ENCODE results near the gene CCDC47. TPM values are rescaled to one million over a fixed set of nuclear protein-coding genes. Genes with fewer than 3 reads are reported as not detected.

Gene CCDC47
- total and polyA plus RNA-seq, 2 of the 13 experiments (the other 11 are each of a cell fraction or from before 2014, with no cell fraction given) = 59.3 to 99.5 TPM

DNA sequence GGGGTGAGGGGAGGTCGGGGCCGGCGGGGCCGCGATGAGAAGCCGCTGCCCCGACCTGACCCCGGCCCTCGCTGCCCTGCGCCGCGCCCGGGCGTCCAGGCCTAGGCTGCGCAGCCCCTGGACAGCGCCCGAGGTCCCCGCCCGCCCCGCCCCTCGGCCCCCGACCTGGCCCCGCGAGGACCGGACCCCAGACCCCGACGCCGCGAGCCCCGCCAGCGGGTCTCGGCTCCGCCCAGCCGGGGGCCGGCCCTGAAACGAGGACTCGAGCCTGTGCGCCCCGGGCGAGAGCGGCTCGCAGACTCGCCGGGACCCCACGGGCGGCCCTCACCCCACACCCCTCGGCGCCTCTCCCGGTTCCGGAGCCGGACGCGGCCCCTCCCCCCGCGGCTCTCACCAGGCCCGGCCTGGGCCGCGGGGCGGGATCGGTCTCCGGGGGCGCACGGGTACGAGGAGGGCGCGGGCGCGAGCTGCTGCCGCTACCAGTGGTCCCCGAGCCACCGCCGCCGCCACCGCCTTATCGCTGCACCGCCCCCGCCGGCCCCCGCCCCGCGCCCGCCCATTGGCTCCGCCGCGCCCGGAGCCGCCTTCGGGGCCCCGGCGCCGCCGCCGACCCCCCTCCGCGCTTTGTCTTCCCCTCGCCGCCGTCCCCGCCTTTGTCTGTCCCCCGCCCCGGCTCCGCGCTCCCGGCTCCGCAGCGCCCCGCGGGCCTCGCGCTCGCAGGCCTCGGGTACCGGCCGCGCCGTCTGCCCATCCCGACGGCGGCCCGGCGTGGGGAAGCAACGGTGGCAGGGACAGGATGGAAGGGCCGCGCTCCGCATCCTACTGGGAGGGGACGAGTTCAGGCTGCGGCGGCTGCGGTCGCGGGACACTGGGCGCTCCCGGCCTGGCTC, 73.5 kb downstream of the CCDC47 start, which contains the start of gene LIMD2 (continued):
- TF ChIP-seq, protein P1, sequence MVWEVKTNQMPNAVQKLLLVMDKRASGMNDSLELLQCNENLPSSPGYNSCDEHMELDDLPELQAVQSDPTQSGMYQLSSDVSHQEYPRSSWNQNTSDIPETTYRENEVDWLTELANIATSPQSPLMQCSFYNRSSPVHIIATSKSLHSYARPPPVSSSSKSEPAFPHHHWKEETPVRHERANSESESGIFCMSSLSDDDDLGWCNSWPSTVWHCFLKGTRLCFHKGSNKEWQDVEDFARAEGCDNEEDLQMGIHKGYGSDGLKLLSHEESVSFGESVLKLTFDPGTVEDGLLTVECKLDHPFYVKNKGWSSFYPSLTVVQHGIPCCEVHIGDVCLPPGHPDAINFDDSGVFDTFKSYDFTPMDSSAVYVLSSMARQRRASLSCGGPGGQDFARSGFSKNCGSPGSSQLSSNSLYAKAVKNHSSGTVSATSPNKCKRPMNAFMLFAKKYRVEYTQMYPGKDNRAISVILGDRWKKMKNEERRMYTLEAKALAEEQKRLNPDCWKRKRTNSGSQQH (CRISPR knock-in tag; IDR thresholded peaks at IDR 0.05; ENCODE audit: low read depth) = 0 out of 2 replicates have a peak, but pooled peaks have one; percentile 45
- TF ChIP-seq ZBTB7B (CRISPR knock-in tag; IDR thresholded peaks at IDR 0.05) = peak; percentile 8; the same call in 1 of the 2 replicates
- 0 out of 2 replicates have a peak, but pooled peaks have one; percentile 39 for TF ChIP-seq RFXAP (CRISPR knock-in tag; IDR thresholded peaks at IDR 0.05; ENCODE audit: borderline replicate concordance)
- TF ChIP-seq ZNF329 (CRISPR knock-in tag; IDR thresholded peaks at IDR 0.05; ENCODE audit: low read depth) = peak; percentile 55; the same call in 1 of the 2 replicates
- peak; percentile 31; the same call in 1 of the 2 replicates for TF ChIP-seq HDAC1 (CRISPR knock-in tag; IDR thresholded peaks at IDR 0.05)
- no peak for TF ChIP-seq U2AF1 (optimal IDR thresholded peaks at IDR 0.05; ENCODE audit: low read depth, low read length)
- TF ChIP-seq AGO1 (IDR thresholded peaks at IDR 0.05; ENCODE audit: low read depth, low read length, poor library complexity, severe bottlenecking) = no peak
- TF ChIP-seq KDM5B (CRISPR knock-in tag; IDR thresholded peaks at IDR 0.05; ENCODE audit: borderline replicate concordance) = no peak
- TF ChIP-seq, protein P2, sequence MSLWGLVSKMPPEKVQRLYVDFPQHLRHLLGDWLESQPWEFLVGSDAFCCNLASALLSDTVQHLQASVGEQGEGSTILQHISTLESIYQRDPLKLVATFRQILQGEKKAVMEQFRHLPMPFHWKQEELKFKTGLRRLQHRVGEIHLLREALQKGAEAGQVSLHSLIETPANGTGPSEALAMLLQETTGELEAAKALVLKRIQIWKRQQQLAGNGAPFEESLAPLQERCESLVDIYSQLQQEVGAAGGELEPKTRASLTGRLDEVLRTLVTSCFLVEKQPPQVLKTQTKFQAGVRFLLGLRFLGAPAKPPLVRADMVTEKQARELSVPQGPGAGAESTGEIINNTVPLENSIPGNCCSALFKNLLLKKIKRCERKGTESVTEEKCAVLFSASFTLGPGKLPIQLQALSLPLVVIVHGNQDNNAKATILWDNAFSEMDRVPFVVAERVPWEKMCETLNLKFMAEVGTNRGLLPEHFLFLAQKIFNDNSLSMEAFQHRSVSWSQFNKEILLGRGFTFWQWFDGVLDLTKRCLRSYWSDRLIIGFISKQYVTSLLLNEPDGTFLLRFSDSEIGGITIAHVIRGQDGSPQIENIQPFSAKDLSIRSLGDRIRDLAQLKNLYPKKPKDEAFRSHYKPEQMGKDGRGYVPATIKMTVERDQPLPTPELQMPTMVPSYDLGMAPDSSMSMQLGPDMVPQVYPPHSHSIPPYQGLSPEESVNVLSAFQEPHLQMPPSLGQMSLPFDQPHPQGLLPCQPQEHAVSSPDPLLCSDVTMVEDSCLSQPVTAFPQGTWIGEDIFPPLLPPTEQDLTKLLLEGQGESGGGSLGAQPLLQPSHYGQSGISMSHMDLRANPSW (CRISPR knock-in tag; IDR thresholded peaks at IDR 0.05; ENCODE audit: borderline replicate concordance) = no peak
- peak; percentile 37 for TF ChIP-seq HNRNPLL (IDR thresholded peaks at IDR 0.05; ENCODE audit: low read depth, low read length, poor library complexity, severe bottlenecking)
- TF ChIP-seq, protein P3, sequence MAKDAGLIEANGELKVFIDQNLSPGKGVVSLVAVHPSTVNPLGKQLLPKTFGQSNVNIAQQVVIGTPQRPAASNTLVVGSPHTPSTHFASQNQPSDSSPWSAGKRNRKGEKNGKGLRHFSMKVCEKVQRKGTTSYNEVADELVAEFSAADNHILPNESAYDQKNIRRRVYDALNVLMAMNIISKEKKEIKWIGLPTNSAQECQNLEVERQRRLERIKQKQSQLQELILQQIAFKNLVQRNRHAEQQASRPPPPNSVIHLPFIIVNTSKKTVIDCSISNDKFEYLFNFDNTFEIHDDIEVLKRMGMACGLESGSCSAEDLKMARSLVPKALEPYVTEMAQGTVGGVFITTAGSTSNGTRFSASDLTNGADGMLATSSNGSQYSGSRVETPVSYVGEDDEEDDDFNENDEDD (CRISPR knock-in tag; IDR thresholded peaks at IDR 0.05; ENCODE audit: borderline replicate concordance) = peak; percentile 3; the same call in 1 of the 2 replicates
- TF ChIP-seq NR2C2 (CRISPR knock-in tag; IDR thresholded peaks at IDR 0.05; ENCODE audit: borderline replicate concordance) = peak; percentile 28; the same call in 1 of the 2 replicates
- peak; percentile 59; the same call in 1 of the 2 replicates for TF ChIP-seq PHF8 (CRISPR knock-in tag; IDR thresholded peaks at IDR 0.05)
- TF ChIP-seq ZFX (CRISPR knock-in tag; IDR thresholded peaks at IDR 0.05; ENCODE audit: low read depth) = peak; percentile 60
- no peak for TF ChIP-seq CBFB (CRISPR knock-in tag; IDR thresholded peaks at IDR 0.05)
- TF ChIP-seq HOXA9 (CRISPR knock-in tag; IDR thresholded peaks at IDR 0.05; ENCODE audit: borderline replicate concordance) = 0 out of 2 replicates have a peak, but pooled peaks have one; percentile 9
